HFFc6 (cell line): ENCODE measurements around the gene EXO1. TPM values are rescaled to one million over a fixed set of nuclear protein-coding genes. Genes with fewer than 3 reads are reported as not detected.

Experiments used
- DNase-seq: peaks from one replicate; pipeline ENCODE4 v3.0.0-alpha.2; 2018
- H3K27ac Mint-ChIP-seq: 2 replicates; pipeline ENCODE4 v1.8.0; 2020; ENCODE audit warnings: mild to moderate bottlenecking, mixed read lengths
- H3K27me3 Mint-ChIP-seq: 2 replicates; pipeline ENCODE4 v1.8.0; 2021; ENCODE audit warnings: mild to moderate bottlenecking, moderate library complexity, mixed read lengths; ENCODE audit not compliant: insufficient read depth
- H3K36me3 Mint-ChIP-seq: 2 replicates; pipeline ENCODE4 v1.8.0; 2021; ENCODE audit warnings: low read depth, mixed read lengths
- H3K4me1 Mint-ChIP-seq: 2 replicates; pipeline ENCODE4 v1.8.0; 2020; ENCODE audit warnings: low read depth, mixed read lengths
- H3K4me3 Mint-ChIP-seq: 2 replicates; pipeline ENCODE4 v1.8.0; 2020; ENCODE audit warnings: mild to moderate bottlenecking, moderate library complexity, mixed read lengths
- H3K9me3 Mint-ChIP-seq: 2 replicates; pipeline ENCODE4 v1.8.0; 2020; ENCODE audit warnings: mild to moderate bottlenecking, mixed read lengths
- total RNA-seq, 6 experiments: library from RNA; stranded (reverse); fragmentation: NEBNext Ultra II Directional; extraction: Animal tissue kit (Norgen Biotek cat#: 25700); gene quantifications; 2 replicates in 1 of 6; 3 replicates in 5 of 6; pipeline ENCODE4 v1.2.3, GENCODE V29; 2021
- TF ChIP-seq, protein P1 (sequence below): fragments of 200-600 bp; sonication (generic); IDR thresholded peaks from 2 replicates; pipeline ENCODE4 v1.5.0; 2021; ENCODE audit warnings: antibody characterized with exemption, mild to moderate bottlenecking

Gene EXO1
- total RNA-seq, 6 experiments from 2014 or later = 6.5 to 15.7 (median 15.2) TPM

DNA sequence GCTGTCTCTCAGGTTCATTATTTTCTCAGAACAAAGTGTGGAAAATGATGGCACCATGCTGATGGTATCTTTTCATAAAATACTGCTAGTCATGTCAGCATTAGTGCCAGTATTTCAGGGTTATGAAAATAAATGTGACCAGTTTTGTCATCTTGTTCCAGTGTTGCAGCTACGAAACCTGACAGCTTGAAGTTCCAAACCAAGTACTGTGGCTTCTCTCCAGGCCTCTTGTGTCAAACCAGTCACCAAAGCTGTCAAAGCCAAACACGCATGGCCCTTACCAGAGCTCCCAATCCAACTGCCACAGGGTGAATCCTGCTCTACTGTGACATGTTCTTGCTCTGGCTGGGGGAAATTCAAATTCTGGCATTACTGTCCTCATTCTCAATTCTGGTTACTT lies 20.7 kb upstream of the EXO1 start:
- H3K9me3 Mint-ChIP-seq = no peaks in the 10 kb centered on the region
- peaks cover 35% of the 10 kb centered on the region for H3K4me1 Mint-ChIP-seq
- H3K27me3 Mint-ChIP-seq = no peaks in the 10 kb centered on the region; the same call in none of the 2 replicates
- H3K27ac Mint-ChIP-seq = no peak overlapping the region
- TF ChIP-seq, protein P1, sequence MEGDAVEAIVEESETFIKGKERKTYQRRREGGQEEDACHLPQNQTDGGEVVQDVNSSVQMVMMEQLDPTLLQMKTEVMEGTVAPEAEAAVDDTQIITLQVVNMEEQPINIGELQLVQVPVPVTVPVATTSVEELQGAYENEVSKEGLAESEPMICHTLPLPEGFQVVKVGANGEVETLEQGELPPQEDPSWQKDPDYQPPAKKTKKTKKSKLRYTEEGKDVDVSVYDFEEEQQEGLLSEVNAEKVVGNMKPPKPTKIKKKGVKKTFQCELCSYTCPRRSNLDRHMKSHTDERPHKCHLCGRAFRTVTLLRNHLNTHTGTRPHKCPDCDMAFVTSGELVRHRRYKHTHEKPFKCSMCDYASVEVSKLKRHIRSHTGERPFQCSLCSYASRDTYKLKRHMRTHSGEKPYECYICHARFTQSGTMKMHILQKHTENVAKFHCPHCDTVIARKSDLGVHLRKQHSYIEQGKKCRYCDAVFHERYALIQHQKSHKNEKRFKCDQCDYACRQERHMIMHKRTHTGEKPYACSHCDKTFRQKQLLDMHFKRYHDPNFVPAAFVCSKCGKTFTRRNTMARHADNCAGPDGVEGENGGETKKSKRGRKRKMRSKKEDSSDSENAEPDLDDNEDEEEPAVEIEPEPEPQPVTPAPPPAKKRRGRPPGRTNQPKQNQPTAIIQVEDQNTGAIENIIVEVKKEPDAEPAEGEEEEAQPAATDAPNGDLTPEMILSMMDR = no peak
- H3K36me3 Mint-ChIP-seq = no peaks in the 10 kb centered on the region
- no peak overlapping the region for H3K4me3 Mint-ChIP-seq
- no peak for DNase-seq

DNA sequence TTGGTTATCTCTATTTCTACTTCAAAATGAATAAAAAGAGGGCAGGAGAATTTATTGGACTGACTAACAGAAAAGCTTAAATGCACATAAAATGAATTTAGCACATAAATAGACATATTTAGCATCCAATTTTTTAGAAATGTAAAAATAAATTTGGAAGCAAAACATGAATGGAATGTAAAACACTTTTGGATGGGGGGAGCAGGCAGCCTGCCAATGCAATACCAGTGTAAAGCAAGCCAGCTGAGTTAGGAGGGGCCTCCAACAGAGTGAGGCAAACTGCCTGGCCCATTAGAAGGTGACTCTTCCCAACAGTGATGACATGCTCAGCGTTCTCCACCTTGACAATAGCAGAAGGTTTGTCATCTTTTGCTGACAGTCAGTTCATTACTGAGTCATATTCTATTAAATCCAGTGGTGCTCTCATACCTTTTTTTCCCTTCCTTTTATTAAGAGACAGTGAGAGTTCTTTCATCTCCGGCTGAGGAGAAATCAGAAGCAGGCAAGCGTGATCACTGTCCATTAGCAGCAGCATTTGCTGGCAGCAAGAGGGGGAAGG lies 19.5 kb upstream of the EXO1 start:
- Mint-ChIP-seq H3K27ac (no peak overlapping the region; the same call in 1 of the 2 replicates), H3K4me1 (peaks cover 27% of the 10 kb centered on the region), H3K9me3 (no peaks in the 10 kb centered on the region), H3K4me3 (peak overlapping the region; percentile 16; the same call in 1 of the 2 replicates), H3K27me3 (no peaks in the 10 kb centered on the region; the same call in none of the 2 replicates), H3K36me3 (no peaks in the 10 kb centered on the region)
- TF ChIP-seq, protein P1 = no peak
- peak; percentile 45 for DNase-seq

- Mint-ChIP-seq H3K9me3 (no peaks in the 10 kb centered on the region), H3K4me1 (peaks cover 27% of the 10 kb centered on the region), H3K27ac (no peak overlapping the region), H3K36me3 (no peaks in the 10 kb centered on the region), H3K4me3 (no peak overlapping the region), H3K27me3 (no peaks in the 10 kb centered on the region; the same call in 1 of the 2 replicates)
- DNase-seq = no peak
- TF ChIP-seq, protein P1 = no peak
These were observed 18.5 kb upstream of the EXO1 start for GRCh38 chr1:241829468-241829867.

- no peaks in the 10 kb centered on the region for H3K27me3 Mint-ChIP-seq
- H3K36me3 Mint-ChIP-seq = no peaks in the 10 kb centered on the region
- no peak overlapping the region for H3K27ac Mint-ChIP-seq
- TF ChIP-seq, protein P1 = peak; percentile 85
- H3K9me3 Mint-ChIP-seq = no peaks in the 10 kb centered on the region
- no peak overlapping the region for H3K4me3 Mint-ChIP-seq
- peaks cover 38% of the 10 kb centered on the region for H3K4me1 Mint-ChIP-seq
- peak; percentile 68 for DNase-seq
These were observed 13.1 kb upstream of the EXO1 start for GRCh38 chr1:241834733-241835377.

DNA sequence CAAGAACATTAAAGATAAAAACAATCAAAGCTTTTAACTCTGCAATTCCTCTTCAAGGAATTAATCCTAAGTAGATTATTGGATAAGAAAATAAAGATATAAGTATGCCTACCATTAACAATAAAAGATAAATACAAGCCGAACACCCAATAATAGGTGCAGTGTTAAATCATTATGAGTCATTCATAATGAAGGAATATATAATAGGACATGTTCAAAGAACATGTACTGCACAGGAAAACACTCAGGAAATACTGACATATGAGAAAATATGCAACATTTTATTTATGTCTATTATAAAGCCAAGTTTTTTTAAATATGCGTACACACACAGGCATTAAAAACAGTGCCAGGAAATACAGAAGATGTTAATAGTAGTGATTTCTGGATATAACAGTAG lies 11.1 kb upstream of the EXO1 start:
- H3K27ac Mint-ChIP-seq = peak overlapping the region; percentile 74
- no peaks in the 10 kb centered on the region for H3K27me3 Mint-ChIP-seq
- no peaks in the 10 kb centered on the region for H3K9me3 Mint-ChIP-seq
- H3K4me3 Mint-ChIP-seq = no peak overlapping the region; the same call in 1 of the 2 replicates
- H3K36me3 Mint-ChIP-seq = no peaks in the 10 kb centered on the region
- H3K4me1 Mint-ChIP-seq = peaks cover 46% of the 10 kb centered on the region
- no peak for DNase-seq
- TF ChIP-seq, protein P1 = no peak
